HCT116 (cell line): ENCODE measurements around the gene CERS2. TPM values are rescaled to one million over a fixed set of nuclear protein-coding genes. Genes with fewer than 3 reads are reported as not detected.

ENCODE experiments used
- ATAC-seq: fragments of 200-7000 bp; cut with Tn5 transposase; 2 replicates; pipeline ENCODE4 v1.9.1; 2020; ENCODE audit warnings: mild to moderate bottlenecking, moderate library complexity
- BruUV-seq: library from RNA; stranded (reverse); fragments of 400-500 nt; replicated peaks from 2 replicates; lab custom pipeline; 2021; lab: Mats Ljungman, UMichigan
- CTCF ChIA-PET: fragments of 300-600 bp; sonication (Branson Sonifier 250); formaldehyde crosslinking; loops from one replicate; lab custom pipeline; 2021; ENCODE audit warnings: antibody characterized with exemption; lab: Charles Lee
- POLR2A ChIA-PET: fragments of 300-600, 350-600 bp; sonication (Branson Sonifier 250); formaldehyde crosslinking; loops from one replicate; lab custom pipeline; 2021; ENCODE audit warnings: antibody characterized with exemption; lab: Charles Lee
- RAD21 ChIA-PET, 2 experiments: fragments of 300-600 bp; sonication (Branson Sonifier 250); formaldehyde crosslinking; loops; one replicate each; lab custom pipeline; 2023; ENCODE audit warnings: low total read pairs in 2 of 2; ENCODE audit not compliant: uncharacterized antibody in 2 of 2, unreplicated experiment in 2 of 2, low non-redundant PET in 1 of 2; lab: Charles Lee
- DNase-seq: peaks from one replicate; pipeline ENCODE4 v3.0.0-alpha.2; 2010; ENCODE audit warnings: low read depth, low spot score
- H2AFZ ChIP-seq: fragments of 200-600 bp; shearing (Covaris generic), sonication (generic); 2 replicates; pipeline ENCODE4 v1.6.1; 2017; ENCODE audit warnings: low read depth, mixed run types, mixed read lengths, antibody characterized with exemption, low read length; ENCODE audit not compliant: poor library complexity, severe bottlenecking
- H3K27ac ChIP-seq: 2 replicates; pipeline ENCODE4 v1.5.1; 2012; ENCODE audit warnings: low read depth, low read length
- H3K27me3 ChIP-seq: fragments of 200-600 bp; sonication (generic); 2 replicates; pipeline ENCODE4 v1.6.1; 2016; ENCODE audit warnings: mixed run types, low read length, mixed read lengths; ENCODE audit not compliant: insufficient read depth
- H3K36me3 ChIP-seq, 2 experiments: fragments of 200-500 bp in 1 of 2; fragments of 200-600 bp in 1 of 2; sonication (Bioruptor generic) in 1 of 2; sonication (generic) in 1 of 2; 2 replicates each; pipeline versions ENCODE4 v1.5.1 to v1.6.1; 2014 to 2016; ENCODE audit warnings: low read length in 2 of 2, inconsistent platforms in 1 of 2, mixed read lengths in 1 of 2, mixed run types in 1 of 2; ENCODE audit not compliant: insufficient read depth in 2 of 2, control insufficient read depth in 1 of 2
- H3K4me1 ChIP-seq, 2 experiments: fragments of 200-600 bp in 1 of 2; sonication (generic) in 1 of 2; 2 replicates each; pipeline versions ENCODE4 v1.5.1 to v1.6.1; 2012 to 2017; ENCODE audit warnings: low read length in 2 of 2, inconsistent platforms in 1 of 2, mild to moderate bottlenecking in 1 of 2, mixed read lengths in 1 of 2, mixed run types in 1 of 2, moderate library complexity in 1 of 2; ENCODE audit not compliant: insufficient read depth in 2 of 2, control insufficient read depth in 1 of 2
- H3K4me2 ChIP-seq: fragments of 200-600 bp; sonication (generic); 2 replicates; pipeline ENCODE4 v1.6.1; 2017; ENCODE audit warnings: mixed run types, low read length, mixed read lengths
- H3K4me3 ChIP-seq, 2 experiments: fragments of 200-600 bp in 1 of 2; sonication (generic) in 1 of 2; replicated peaks in 1 of 2; 2 replicates each; pipeline ENCODE4 v1.5.1; 2011 to 2016; ENCODE audit warnings: low read length in 2 of 2, control low read depth in 1 of 2, low read depth in 1 of 2, mild to moderate bottlenecking in 1 of 2, mixed read lengths in 1 of 2, mixed run types in 1 of 2
- H3K79me2 ChIP-seq: fragments of 200-600 bp; sonication (generic); 2 replicates; pipeline ENCODE4 v1.6.1; 2017; ENCODE audit warnings: mild to moderate bottlenecking, mixed run types, low read length, moderate library complexity, mixed read lengths; ENCODE audit not compliant: insufficient read depth
- H3K9ac ChIP-seq: fragments of 200-600 bp; sonication (generic); 2 replicates; pipeline ENCODE4 v1.6.1; 2016; ENCODE audit warnings: low read length, mixed read lengths
- H3K9me2 ChIP-seq: fragments of 200-600 bp; sonication (generic), shearing (Covaris generic); 2 replicates; pipeline ENCODE4 v1.6.1; 2017; ENCODE audit warnings: mixed run types, mild to moderate bottlenecking, moderate library complexity; ENCODE audit not compliant: insufficient read depth
- H3K9me3 ChIP-seq, 2 experiments: fragments of 200-500 bp in 1 of 2; fragments of 200-600 bp in 1 of 2; sonication (Bioruptor generic) in 1 of 2; sonication (generic) in 1 of 2; 2 replicates each; pipeline ENCODE4 v1.6.1; 2014 to 2017; ENCODE audit warnings: low read length in 2 of 2, mixed read lengths in 2 of 2, inconsistent platforms in 1 of 2, low read depth in 1 of 2, mild to moderate bottlenecking in 1 of 2, mixed run types in 1 of 2, moderate library complexity in 1 of 2; ENCODE audit not compliant: control insufficient read depth in 1 of 2, insufficient read depth in 1 of 2
- H4K20me1 ChIP-seq: fragments of 200-600 bp; sonication (generic), shearing (Covaris generic); 2 replicates; pipeline ENCODE4 v1.6.1; 2017; ENCODE audit warnings: mixed run types, mild to moderate bottlenecking, moderate library complexity; ENCODE audit not compliant: insufficient read depth
- CEBPB ChIP-seq: IDR thresholded peaks from 2 replicates; pipeline ENCODE4 v1.6.1; 2012; ENCODE audit warnings: low read depth
- EGR1 ChIP-seq: IDR thresholded peaks from 2 replicates; pipeline ENCODE4 v1.6.1; 2012; ENCODE audit warnings: low read depth
- ELF1 ChIP-seq: IDR thresholded peaks from 2 replicates; pipeline ENCODE4 v1.6.1; 2012; ENCODE audit warnings: low read depth, borderline replicate concordance
- EZH2 ChIP-seq: fragments of 200-600 bp; sonication (generic); IDR thresholded peaks from 2 replicates; pipeline ENCODE4 v1.6.1; 2017; ENCODE audit warnings: antibody characterized with exemption, mixed run types
- FOSL1 ChIP-seq: IDR thresholded peaks from 2 replicates; pipeline ENCODE4 v1.6.1; 2012; ENCODE audit warnings: low read depth
- POLR2A ChIP-seq: IDR thresholded peaks from 2 replicates; pipeline ENCODE4 v1.7.0; 2011; ENCODE audit warnings: borderline replicate concordance; ENCODE audit not compliant: insufficient read depth, insufficient read length; ENCODE audit errors: extremely low read depth
- POLR2AphosphoS5 ChIP-seq: IDR thresholded peaks from 2 replicates; pipeline ENCODE4 v1.6.1; 2011; ENCODE audit warnings: mild to moderate bottlenecking, low read depth, low read length, moderate library complexity
- SP1 ChIP-seq: IDR thresholded peaks from 2 replicates; pipeline ENCODE4 v1.6.1; 2012; ENCODE audit warnings: low read depth
- TCF7L2 ChIP-seq: IDR thresholded peaks from 2 replicates; pipeline ENCODE4 v1.7.0; 2011; ENCODE audit warnings: borderline replicate concordance, inconsistent platforms; ENCODE audit not compliant: insufficient read depth, insufficient read length; ENCODE audit errors: extremely low read depth
- YY1 ChIP-seq: IDR thresholded peaks from 2 replicates; pipeline ENCODE4 v1.6.1; 2011; ENCODE audit warnings: low read length, low read depth, moderate library complexity, mild to moderate bottlenecking; ENCODE audit not compliant: insufficient replicate concordance; ENCODE audit errors: extremely low read depth
- ZFX ChIP-seq: fragments of 450-650 bp; IDR thresholded peaks from 2 replicates; pipeline ENCODE4 v1.6.1; 2017
- ZNF274 ChIP-seq: fragments of 200-500 bp; sonication (Bioruptor generic); IDR thresholded peaks from 2 replicates; pipeline ENCODE4 v1.6.1; 2014; ENCODE audit warnings: mild to moderate bottlenecking, low read depth, low read length, inconsistent platforms
- intact Hi-C: fragments of 100-400 bp; cut with micrococcal nuclease; formaldehyde crosslinking; loops from 2 replicates; pipeline ENCODE4 v1.10.0; 2022
- total RNA-seq: library from RNA; stranded (reverse); gene quantifications from one replicate; pipeline ENCODE4 v1.2.1, GENCODE V29; 2021; ENCODE audit not compliant: unreplicated experiment
- TF ChIP-seq, protein P1 (sequence below): IDR thresholded peaks from 2 replicates; pipeline ENCODE4 v1.6.1; 2012
- TF ChIP-seq, protein P2 (sequence below), 3 experiments: fragments of 200-600 bp in 1 of 3; sonication (generic) in 1 of 3; IDR thresholded peaks in 2 of 3; conservative IDR thresholded peaks in 1 of 3; 2 replicates each; pipeline ENCODE4 v1.5.1; 2012 to 2017; ENCODE audit warnings: low read depth in 2 of 3, low read length in 2 of 3, antibody characterized with exemption in 1 of 3, borderline replicate concordance in 1 of 3, control low read depth in 1 of 3, mild to moderate bottlenecking in 1 of 3, mixed read lengths in 1 of 3, mixed run types in 1 of 3, moderate library complexity in 1 of 3; ENCODE audit not compliant: insufficient read depth in 1 of 3
- TF ChIP-seq, protein P3 (sequence below): IDR thresholded peaks from 2 replicates; pipeline ENCODE4 v1.6.1; 2012
- TF ChIP-seq, protein P4 (sequence below): IDR thresholded peaks from 2 replicates; pipeline ENCODE4 v1.6.1; 2012; ENCODE audit warnings: low read depth

Gene CERS2
- total RNA-seq, 1 experiment from 2014 or later, result 218 TPM

DNA sequence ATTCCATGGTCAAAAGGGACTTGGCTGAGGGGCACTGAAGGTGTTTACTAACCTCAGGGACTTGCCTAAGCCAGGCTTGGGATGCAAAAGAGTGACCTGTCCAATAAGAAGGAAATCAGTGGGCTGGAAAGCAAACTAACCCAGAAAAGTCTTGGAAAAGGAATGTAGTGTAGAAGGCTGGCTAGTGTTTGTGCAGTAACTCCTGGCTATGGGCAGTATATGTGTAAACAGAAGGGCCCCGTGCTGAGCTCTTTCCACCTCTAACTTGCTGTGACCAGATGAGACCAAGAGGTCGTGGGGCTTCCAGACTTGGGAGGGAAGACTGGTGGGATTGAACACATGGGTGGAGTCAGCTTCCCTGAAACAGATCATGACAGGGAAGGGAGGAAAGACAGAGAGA is 28.0 kb upstream of the CERS2 start:
- no peak overlapping the region for H2AFZ ChIP-seq
- H3K9me2 ChIP-seq, result no peaks in the 10 kb centered on the region
- RAD21 ChIA-PET, result no interaction called here
- no peaks in the 10 kb centered on the region for H3K79me2 ChIP-seq
- H3K9me3 ChIP-seq, result no peaks in the 10 kb centered on the region
- no peaks in the 10 kb centered on the region for H3K27me3 ChIP-seq
- TF ChIP-seq SP1, result no peak
- no peak overlapping the region for H3K27ac ChIP-seq
- no peak for ATAC-seq
- peaks cover 9 to 46% of the 10 kb centered on the region in 2 experiments; a peak in 3 of 4 replicates for H3K4me1 ChIP-seq
- H3K9ac ChIP-seq, result no peak overlapping the region
- POLR2A ChIA-PET, result no interaction called here
- no TSS peak for BruUV-seq
- no peak for DNase-seq
- intact Hi-C loops, result no loop called here
- no peak overlapping the region for H3K4me2 ChIP-seq
- no peak overlapping the region for H3K4me3 ChIP-seq
- CTCF ChIA-PET, result no interaction called here
- H3K36me3 ChIP-seq, result no peaks in the 10 kb centered on the region
- no peaks in the 10 kb centered on the region for H4K20me1 ChIP-seq

DNA sequence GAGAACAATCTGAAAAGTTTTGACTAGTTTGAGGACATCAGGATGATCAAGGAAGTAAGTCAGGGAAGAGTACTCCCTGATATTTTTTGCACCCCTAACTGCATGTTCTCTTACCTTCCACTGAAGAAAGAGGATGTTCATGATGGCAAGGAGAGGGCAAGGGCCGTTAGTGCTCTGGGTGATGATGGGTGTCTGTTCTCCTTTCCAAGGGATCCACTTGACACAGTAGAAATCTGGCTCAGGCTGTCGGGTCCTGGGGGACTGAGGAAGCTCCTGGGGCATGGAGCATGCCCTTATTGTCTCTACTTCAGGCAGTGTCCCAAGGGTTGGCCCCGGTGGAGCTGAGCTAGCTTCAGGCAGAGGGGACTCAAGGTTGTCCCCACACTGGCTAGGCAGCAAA is 27.4 kb upstream of the CERS2 start:
- Histone ChIP-seq H3K4me3 (no peak overlapping the region), H3K4me2 (no peak overlapping the region)
- POLR2A ChIA-PET, result no interaction called here
- no peak for TF ChIP-seq SP1
- TF ChIP-seq POLR2AphosphoS5, result no peak
- no peak for TF ChIP-seq ZFX
- no peak for TF ChIP-seq EZH2
- no peak for TF ChIP-seq CEBPB
- no peak for TF ChIP-seq FOSL1
- TF ChIP-seq, protein P1, sequence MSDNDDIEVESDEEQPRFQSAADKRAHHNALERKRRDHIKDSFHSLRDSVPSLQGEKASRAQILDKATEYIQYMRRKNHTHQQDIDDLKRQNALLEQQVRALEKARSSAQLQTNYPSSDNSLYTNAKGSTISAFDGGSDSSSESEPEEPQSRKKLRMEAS, result no peak
- no peak for TF ChIP-seq TCF7L2
- TF ChIP-seq, protein P2, sequence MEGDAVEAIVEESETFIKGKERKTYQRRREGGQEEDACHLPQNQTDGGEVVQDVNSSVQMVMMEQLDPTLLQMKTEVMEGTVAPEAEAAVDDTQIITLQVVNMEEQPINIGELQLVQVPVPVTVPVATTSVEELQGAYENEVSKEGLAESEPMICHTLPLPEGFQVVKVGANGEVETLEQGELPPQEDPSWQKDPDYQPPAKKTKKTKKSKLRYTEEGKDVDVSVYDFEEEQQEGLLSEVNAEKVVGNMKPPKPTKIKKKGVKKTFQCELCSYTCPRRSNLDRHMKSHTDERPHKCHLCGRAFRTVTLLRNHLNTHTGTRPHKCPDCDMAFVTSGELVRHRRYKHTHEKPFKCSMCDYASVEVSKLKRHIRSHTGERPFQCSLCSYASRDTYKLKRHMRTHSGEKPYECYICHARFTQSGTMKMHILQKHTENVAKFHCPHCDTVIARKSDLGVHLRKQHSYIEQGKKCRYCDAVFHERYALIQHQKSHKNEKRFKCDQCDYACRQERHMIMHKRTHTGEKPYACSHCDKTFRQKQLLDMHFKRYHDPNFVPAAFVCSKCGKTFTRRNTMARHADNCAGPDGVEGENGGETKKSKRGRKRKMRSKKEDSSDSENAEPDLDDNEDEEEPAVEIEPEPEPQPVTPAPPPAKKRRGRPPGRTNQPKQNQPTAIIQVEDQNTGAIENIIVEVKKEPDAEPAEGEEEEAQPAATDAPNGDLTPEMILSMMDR (IDR thresholded peaks at IDR 0.05 in 2 of 3, conservative IDR thresholded peaks at IDR 0.05 in 1 of 3; ENCODE audit: borderline replicate concordance in 1 of 3, insufficient read depth in 1 of 3, low read depth in 2 of 3, low read length in 2 of 3), result no peak
- TF ChIP-seq YY1, result no peak
- TF ChIP-seq POLR2A, result no peak
- no peak for TF ChIP-seq EGR1
- no peak for TF ChIP-seq ZNF274
- TF ChIP-seq ELF1, result no peak
- TF ChIP-seq, protein P3, sequence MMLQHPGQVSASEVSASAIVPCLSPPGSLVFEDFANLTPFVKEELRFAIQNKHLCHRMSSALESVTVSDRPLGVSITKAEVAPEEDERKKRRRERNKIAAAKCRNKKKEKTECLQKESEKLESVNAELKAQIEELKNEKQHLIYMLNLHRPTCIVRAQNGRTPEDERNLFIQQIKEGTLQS, result no peak
- TF ChIP-seq, protein P4, sequence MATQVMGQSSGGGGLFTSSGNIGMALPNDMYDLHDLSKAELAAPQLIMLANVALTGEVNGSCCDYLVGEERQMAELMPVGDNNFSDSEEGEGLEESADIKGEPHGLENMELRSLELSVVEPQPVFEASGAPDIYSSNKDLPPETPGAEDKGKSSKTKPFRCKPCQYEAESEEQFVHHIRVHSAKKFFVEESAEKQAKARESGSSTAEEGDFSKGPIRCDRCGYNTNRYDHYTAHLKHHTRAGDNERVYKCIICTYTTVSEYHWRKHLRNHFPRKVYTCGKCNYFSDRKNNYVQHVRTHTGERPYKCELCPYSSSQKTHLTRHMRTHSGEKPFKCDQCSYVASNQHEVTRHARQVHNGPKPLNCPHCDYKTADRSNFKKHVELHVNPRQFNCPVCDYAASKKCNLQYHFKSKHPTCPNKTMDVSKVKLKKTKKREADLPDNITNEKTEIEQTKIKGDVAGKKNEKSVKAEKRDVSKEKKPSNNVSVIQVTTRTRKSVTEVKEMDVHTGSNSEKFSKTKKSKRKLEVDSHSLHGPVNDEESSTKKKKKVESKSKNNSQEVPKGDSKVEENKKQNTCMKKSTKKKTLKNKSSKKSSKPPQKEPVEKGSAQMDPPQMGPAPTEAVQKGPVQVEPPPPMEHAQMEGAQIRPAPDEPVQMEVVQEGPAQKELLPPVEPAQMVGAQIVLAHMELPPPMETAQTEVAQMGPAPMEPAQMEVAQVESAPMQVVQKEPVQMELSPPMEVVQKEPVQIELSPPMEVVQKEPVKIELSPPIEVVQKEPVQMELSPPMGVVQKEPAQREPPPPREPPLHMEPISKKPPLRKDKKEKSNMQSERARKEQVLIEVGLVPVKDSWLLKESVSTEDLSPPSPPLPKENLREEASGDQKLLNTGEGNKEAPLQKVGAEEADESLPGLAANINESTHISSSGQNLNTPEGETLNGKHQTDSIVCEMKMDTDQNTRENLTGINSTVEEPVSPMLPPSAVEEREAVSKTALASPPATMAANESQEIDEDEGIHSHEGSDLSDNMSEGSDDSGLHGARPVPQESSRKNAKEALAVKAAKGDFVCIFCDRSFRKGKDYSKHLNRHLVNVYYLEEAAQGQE, result no peak

More for the DNA sequence above, 27.4 kb upstream of the CERS2 start:
- ATAC-seq (no peak), DNase-seq (no peak)
- no peaks in the 10 kb centered on the region for H3K27me3 ChIP-seq
- no peaks in the 10 kb centered on the region for H4K20me1 ChIP-seq
- no peak overlapping the region for H2AFZ ChIP-seq
- no peaks in the 10 kb centered on the region for H3K79me2 ChIP-seq
- CTCF ChIA-PET, result no interaction called here
- intact Hi-C loops, result no loop called here
- no peaks in the 10 kb centered on the region for H3K36me3 ChIP-seq
- BruUV-seq, result no TSS peak
- H3K9me2 ChIP-seq, result no peaks in the 10 kb centered on the region
- peaks cover 9 to 41% of the 10 kb centered on the region in 2 experiments; a peak in 3 of 4 replicates for H3K4me1 ChIP-seq
- no peaks in the 10 kb centered on the region for H3K9me3 ChIP-seq
- RAD21 ChIA-PET, result no interaction called here
- H3K9ac ChIP-seq, result no peak overlapping the region
- H3K27ac ChIP-seq, result no peak overlapping the region
